Amygdala (tissue), 56 donors: ENCODE data around the gene PTPRG.
A peak's percentile ranks its signal among the peaks of the same experiment; 100 is the strongest.

Experiments
- DNase-seq, 56 donors: peaks; one replicate each; lab custom pipeline; 2025; lab: John Stamatoyannopoulos, UW

The PTPRG gene

GRCh38 chr3:61780455-61781228 is 219.3 kb downstream of the PTPRG start:
- no peak for DNase-seq

GRCh38 chr3:61783993-61784718 is 222.8 kb downstream of the PTPRG start:
- no peak for DNase-seq

DNA sequence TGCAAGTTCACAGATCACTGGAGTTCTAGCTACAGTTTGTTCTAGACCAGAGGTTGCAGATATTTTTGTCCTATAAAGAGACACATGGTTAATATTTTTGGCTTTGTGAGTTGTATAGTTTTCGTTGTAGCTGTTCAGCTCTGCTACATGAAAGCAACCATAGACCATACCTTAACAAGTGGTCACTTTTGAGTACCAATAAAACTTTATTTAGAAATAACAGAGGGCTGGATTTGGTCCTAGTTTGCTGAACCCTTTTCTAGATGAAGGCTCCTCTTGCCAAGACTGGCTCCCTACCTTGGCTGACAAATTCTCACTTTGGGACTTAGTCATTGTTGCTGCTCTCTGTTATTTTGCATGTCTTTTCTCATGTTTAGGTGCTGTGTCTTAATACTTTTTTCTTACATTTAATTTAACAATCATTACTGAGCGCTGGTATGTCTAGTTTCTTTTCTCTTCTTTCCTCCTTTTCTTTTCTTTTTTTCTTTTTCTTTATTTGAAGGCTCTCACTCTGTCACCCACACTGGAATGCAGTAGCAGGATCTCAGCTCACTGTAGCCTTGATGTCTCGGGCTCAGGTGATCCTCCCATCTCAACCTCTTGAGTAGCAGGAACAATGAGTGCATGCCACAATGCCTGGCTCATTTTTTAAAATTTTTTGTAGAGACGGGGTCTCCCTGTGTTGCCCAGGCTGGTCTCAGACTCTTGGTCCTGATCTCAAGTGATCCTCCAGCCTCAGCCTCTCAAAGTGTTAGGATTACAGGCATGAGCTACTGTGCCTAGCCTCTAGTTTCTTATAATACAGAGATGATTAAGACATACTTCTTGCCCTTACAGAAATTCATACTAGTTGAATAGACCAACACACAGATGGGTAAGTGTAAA is 227.5 kb downstream of the PTPRG start:
- DNase-seq: no peak

GRCh38 chr3:61789861-61790260 is 228.5 kb downstream of the PTPRG start:
- DNase-seq: no peak

DNA sequence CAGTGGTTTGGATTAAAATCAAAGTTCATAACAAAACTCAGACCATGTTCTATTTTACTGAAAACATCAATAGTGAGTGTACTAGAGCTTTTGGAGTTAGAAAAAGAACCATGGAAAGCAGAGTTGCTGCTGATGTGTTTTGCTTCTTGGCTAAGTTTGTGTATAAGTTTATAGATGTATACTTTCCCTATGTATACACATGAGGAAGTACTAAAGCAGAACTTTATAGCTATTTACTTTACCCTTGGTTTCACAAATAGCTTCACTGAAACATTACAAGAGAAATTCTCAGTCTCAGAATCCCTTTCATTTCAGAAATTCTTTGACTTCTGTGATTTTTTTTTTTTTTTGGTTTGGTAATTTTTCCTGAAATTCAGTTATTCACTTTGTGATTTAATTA is 229.0 kb downstream of the PTPRG start:
- DNase-seq: no peak

DNA sequence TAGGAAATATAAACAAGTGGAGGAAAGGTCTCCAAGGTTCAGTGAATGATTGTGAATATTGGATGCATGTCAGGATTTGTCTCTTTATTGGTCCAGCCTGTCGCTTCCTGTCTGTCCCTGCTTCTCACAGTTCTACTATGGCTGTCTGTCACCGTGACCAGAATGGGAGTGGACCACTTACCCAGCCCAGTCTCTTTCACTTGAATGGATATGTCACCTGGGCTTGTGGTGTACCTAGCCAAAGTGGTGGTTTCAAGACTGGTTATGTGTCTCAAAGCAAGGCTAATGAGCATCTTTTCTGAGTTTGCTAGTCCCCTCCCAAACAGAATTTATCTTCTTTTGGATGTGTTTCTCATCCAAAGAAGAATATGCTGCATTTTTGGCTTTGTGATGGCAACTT is 231.7 kb downstream of the PTPRG start:
- no peak for DNase-seq

DNA sequence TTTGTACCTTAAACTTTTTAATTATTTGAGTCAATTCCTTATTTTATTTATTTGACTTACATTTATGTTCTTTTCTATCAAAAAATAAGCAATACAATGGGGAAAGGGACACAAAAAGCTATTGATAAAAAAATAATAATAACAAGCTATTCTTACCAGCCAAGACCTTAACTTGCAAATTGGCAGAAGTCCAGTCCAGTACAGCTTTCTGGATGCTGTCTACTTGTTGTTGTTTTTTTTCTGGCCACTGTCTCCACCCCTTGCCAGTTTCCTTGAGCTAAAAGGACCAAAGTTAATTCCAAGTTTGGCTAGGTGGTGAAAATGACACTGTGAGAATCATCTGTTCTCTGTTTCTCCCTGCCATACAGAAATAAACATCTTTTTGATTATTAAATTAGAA is 232.2 kb downstream of the PTPRG start:
- no peak for DNase-seq

GRCh38 chr3:61794341-61794740 is 233.0 kb downstream of the PTPRG start:
- DNase-seq: no peak

DNA sequence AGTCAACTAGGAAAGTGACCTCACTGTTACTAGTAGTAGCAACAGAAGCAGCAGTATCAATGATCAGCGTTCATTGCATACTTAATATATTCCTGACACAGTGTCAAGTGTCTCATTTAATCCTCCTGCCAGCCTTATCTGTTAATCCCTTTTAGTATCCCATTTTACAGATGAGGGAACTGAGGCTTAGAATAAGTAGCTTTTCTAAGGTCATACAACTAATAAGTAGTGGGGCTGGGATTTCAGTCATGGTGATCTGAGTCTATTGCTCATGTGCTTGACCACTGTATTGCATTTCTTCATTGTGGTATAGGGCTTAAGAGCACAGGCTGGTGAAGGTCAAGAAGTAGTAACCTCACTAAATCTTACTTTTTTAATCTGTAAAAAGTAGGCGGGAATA is 233.6 kb downstream of the PTPRG start:
- no peak for DNase-seq

DNA sequence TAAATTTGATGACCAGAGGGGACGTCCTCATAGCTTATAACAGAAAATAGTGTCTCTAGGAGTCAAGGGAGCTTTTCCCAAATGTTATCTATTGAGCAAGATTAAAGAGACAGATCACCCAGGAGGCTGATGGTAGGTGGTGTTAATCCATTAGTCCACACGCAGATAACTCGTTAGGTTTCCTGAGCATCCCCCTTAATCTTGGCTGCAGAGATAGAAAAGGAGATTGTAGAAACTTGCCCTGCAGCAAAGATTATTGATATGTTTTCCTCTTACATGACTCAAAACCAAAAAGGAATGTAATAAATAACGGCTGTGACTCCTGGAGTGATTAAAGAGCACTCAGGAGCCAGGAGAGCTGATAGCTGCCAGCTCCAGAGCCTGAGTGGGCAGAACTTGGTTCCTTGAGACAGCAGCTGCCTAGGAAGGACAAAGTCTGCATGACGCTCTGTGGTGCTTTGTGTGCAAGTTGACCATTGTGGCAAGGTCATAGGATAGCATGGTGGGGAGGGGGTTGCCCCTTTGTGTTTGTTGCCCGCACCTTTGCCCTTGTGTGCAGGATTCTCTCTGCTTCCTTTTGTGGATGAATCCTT is 234.8 kb downstream of the PTPRG start:
- DNase-seq: no peak

DNA sequence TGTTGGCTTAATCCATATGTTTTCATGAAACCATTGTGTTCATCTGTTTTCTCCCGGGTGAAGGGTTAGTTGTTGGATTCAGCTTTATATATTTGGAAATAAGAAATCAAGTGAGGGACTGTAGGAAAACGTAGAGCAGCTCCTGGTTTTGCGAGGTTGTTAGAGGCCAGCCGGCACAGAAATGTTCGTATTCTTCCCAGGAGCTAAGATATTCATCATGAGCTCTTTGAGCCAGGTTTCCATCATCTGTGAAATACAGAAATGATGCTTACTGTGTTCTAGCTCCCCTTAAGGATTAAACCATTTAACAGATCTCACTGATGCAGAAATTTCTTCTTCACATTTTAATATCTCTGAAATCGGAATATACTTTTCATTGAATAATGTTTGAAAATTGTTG is 235.5 kb downstream of the PTPRG start:
- DNase-seq: no peak

DNA sequence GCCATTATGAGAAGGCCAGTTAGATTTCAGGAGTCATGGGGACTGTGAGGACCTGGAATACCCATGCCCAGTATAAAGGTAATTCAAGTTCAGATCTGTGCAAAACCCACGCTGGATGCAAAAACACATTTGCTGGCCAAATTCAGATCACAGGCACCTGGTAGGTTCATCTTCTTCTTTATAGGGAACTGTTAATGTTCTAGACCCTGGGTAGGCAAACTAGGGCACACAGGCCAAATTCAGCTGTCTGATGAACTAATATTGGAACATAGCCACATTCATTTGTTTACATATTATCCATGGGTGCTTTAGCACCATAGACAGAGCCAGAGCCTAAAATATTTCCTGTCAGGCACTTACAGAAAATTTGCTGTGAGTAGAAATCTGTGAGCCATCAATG is 241.4 kb downstream of the PTPRG start:
- DNase-seq: no peak

DNA sequence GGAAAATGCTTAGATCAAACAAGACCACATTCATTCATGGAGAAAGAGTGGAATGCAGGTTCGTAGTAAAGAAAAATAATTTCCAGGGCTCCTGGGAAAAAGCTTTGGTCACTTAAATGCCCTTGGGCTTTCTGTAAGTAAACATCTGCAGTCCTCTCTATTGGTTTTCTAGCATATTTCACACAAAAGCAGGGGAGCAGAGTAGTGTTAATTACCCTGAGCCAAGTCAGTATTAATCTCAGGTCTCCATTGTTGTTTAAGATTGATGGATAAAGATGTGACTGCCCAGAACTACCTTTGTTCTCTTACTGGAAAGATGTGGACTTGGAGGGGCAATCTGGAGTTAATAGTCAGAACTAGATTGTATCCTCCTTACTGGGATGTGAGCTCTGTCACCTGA is 242.6 kb downstream of the PTPRG start:
- DNase-seq: no peak

DNA sequence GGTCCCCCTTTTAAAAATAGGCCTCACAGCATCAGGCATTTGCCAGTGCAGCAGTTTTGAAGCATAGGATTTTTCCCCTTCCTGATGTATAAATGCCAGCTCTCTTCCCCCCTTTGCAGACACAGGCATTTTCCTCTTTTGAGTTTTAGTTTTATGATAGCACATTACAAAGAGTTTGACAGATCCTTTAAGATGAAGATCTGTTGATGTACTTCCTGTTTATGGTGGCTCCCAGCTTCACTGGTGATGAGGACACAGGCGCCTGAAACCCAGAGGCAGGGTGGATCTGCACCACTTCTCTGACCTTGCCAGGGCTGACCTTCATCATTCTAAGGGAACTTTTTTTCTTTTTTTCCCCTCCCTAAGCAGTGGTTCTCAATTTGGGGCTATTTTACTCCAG is 243.4 kb downstream of the PTPRG start:
- no peak for DNase-seq

- DNase-seq: no peak
Measured at GRCh38 chr3:61805510-61806080, 244.2 kb downstream of the PTPRG start.

DNA sequence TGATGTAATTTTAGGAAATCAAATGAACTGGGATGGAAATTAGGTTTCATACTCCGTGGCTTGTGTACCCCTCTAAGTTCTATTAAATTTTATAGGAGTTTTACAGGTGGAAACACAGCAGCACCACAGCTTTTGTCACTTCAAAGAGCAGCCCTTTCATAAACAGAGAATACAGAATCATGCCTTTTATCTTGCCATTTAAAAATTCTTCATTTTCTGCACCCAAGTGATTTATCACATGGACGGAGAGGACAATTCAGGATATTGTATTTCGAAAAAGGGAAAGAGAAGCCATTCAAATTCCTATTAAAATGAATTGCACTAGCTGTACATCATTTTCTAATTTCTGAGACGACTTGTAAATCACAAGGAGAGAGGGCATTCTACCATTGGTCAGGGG is 245.4 kb downstream of the PTPRG start:
- no peak for DNase-seq

DNA sequence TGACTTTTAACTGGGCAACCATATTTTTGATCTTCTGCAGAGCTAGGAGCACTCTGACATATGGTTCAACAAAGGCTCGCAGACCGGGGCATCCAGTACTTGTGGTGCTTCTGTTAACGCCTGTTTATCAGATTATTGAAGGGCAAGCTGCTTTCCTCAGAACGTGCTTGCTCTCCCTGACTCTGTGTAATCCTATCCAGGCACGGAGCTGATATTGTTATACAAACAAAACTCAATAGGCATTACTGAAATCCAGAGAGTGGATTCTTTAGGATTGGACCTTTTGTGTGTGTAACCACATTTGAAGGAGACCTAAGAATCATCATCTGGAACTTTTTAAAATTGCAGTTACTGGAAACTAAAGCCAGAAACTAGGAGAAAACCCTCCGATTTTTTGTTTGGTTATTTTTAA is 246.5 kb downstream of the PTPRG start:
- DNase-seq: no peak

DNA sequence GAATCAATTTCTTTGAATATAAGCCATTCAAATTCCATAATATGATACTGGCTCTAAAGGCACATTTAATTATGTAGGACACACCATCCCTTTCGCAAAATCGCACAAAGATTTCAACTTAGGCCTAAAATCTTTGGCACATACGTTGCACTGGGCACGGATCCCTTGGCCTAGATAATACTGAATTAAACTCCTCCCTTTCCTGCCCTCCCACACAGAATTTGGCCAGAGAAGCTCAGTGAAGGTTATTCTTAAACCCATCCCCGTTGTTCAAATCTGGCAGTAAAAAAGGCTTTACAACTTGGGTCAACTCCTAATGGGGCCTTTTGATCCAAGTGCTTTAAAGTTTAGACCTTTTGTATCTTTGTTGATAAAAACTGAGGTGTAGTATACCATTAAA is 247.2 kb downstream of the PTPRG start:
- peak in 6 of 56 donors; percentile 4 to 30 (median 12) for DNase-seq

DNA sequence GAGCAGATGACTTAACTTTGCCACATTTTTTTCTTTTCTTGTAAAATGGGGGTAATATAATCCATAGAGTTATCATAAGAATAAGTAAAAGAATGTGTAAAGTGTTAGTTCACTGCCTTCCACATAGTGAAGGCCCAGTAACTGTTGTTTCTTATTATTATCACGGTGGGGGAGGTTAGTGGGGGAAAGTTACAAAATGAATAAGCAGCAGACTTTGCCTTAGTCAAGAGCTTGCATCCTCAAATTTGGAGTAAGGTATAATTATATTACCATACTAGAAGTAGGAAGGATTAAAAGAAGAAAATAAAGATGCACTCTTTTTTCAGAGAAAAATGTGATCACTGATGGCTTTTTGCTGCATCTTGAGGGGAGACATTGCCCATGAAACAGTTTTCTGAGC is 247.6 kb downstream of the PTPRG start:
- DNase-seq: no peak

GRCh38 chr3:61809879-61810278 is 248.5 kb downstream of the PTPRG start:
- DNase-seq: no peak
